AG09319 (cell line): ENCODE measurements around the gene OLA1.
"Not testable (repeated sequence)": the region's sequence is repeated elsewhere in the genome, so short reads cannot be mapped to it uniquely, and the experiment has no call there.

Experiments used
- DNase-seq: peaks from one replicate; pipeline ENCODE4 v3.0.0-alpha.2; 2010; ENCODE audit warnings: low read depth; ENCODE audit errors: extremely low read depth
- CTCF ChIP-seq: IDR thresholded peaks from 2 replicates; pipeline ENCODE4 v1.5.1; 2011; ENCODE audit warnings: low read depth, mild to moderate bottlenecking, inconsistent platforms, low read length, moderate library complexity

Gene OLA1

DNA sequence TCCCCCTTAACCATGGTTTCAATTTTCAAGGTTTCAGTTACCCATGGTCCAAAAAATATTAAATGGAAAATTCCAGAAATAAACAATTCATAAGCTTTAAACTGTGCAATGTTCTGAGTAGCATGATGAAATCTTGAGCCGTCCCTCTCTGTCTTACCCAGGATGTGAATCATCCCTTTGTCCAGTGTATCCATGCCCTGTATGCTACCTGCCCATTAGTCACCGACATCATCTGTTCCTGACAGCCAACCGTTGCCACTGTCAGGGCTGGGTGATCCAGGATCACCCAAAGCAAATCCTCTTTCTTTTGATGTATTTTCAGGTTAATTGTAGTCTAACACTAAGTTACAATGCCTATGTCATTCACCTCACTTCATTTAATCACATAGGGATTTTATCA lies 15.7 kb upstream of the OLA1 start:
- DNase-seq: peak; percentile 41
- no peak for TF ChIP-seq CTCF

GRCh38 chr2:174259981-174260380 lies 11.6 kb upstream of the OLA1 start:
- peak; percentile 69 for DNase-seq

DNA sequence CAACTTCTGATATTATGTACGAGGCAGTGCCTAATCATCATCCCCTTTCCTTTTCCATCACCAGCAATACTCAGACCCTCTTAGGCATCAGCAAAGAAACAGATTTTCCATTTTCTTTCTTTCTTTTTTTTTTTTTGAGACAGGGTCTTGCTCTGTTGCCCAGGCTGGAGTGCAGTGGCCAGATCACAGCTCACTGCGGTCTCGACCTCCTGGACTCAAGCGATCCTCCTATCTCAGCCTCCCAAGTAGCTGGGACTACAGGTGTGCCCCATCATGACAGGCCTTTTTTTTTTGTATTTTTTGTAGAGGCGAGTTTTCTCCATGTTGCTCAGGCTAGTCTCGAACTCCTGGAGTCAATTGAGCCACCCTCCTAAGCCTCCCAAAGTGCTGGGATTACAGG lies 5.9 kb upstream of the OLA1 start:
- TF ChIP-seq CTCF: no peak
- no peak for DNase-seq

More at GRCh38 chr2:174259981-174260380, 11.6 kb upstream of the OLA1 start:
- TF ChIP-seq CTCF: no peak

DNA sequence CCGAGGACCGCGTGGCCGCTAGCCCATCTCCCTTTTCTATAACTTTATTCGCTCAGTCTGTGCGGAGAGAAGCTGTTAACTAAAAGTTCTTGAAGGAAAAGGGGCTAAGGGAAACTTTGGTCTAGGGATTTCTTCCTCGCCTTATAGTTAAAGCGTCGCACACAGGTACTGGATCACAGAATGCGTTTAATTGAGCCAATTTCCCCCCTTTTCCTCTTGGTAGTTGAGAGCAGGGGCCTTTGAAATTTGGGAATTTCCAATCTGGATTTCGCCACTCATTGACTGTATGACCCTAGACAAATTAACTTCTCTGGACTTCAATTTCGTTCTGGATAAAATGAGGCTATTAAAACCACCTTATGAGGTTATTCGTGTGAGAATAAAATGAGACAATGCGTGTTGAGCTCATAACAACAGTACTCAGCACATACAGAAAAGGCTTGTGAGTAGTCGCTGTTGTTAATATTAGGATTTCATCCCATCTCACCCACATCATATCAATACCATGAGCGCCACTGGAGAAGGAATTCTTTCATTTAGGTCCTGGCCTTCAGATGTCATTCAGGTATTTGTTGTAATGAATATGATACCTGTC lies 763 bp upstream of the OLA1 start:
- no peak for TF ChIP-seq CTCF
- DNase-seq: no peak

GRCh38 chr2:174247474-174248186 lies 702 bp downstream of the OLA1 start:
- no peak for DNase-seq
- TF ChIP-seq CTCF: no peak

DNA sequence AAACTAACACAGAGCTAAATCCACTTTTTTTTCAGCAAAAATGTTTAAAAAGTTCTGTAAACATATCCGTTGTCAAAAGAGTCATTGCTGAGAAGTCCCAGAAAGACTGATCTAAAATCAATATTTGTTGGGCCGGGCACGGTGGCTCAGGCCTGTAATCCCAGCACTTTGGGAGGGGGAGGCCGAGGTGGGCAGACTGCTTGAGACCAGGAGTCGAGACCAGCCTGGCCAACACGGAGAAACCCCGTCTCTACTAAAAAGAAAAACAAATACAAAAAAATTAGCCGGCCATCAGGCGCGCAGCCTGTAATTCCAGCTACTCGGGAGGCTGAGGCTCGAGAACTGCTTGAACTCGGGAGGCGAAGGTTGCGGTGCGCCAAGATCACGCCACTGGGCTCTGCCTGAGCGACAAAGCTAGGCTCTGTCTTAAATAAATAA lies 1.4 kb downstream of the OLA1 start:
- no peak for TF ChIP-seq CTCF
- no peak for DNase-seq

- not testable (repeated sequence) for DNase-seq
Observed at GRCh38 chr2:174245628-174246027, 2.7 kb downstream of the OLA1 start.

DNA sequence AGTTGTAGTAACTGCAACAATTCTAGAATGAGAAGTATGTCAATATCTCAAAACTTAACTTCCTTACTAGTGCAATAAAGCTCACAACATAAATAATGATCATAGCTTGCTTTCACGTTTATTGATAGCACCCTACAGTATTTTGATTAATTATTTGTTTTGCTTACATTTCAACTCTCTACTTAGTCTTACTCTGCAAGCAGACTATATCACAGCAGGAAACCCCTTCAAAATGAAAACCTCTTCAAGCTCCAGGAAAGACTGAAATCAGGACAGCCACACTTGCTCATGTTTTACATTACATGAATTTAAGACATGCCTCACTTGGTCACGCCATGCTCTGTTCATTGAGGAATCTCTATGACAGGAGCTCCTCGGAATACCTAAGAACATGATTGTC lies 3.3 kb downstream of the OLA1 start:
- no peak for TF ChIP-seq CTCF
- no peak for DNase-seq
